Vagina (tissue), 2 donors: ENCODE measurements around the gene ATG16L1.

Experiments used
- CTCF ChIP-seq, 3 experiments: fragments of 450-650 bp in 2 of 3; fragments of 200-600 bp in 1 of 3; sonication (generic) in 1 of 3; IDR thresholded peaks; one replicate each; pipeline ENCODE4 v1.5.1; 2017 to 2019; ENCODE audit warnings: antibody characterized with exemption in 3 of 3, mild to moderate bottlenecking in 2 of 3, moderate library complexity in 2 of 3
- POLR2A ChIP-seq, 2 donors: fragments of 450-650 bp; IDR thresholded peaks; one replicate each; pipeline ENCODE4 v1.6.1; 2017; ENCODE audit warnings: antibody characterized with exemption in 2 of 2, mild to moderate bottlenecking in 2 of 2, moderate library complexity in 2 of 2

- TF ChIP-seq CTCF (IDR thresholded peaks at IDR 0.05) (no peak), POLR2A (IDR thresholded peaks at IDR 0.05) (no peak)
These were observed 69.7 kb downstream of the ATG16L1 start for GRCh38 chr2:233321166-233321565.
